SW480 (cell line): ENCODE results near the gene CNTRL.
A peak's percentile ranks its signal among the peaks of the same experiment; 100 is the strongest.

Source experiments
- DNase-seq: peaks from one replicate; pipeline ENCODE4 v3.0.0-alpha.2; 2016; ENCODE audit warnings: low spot score

The CNTRL gene

DNA sequence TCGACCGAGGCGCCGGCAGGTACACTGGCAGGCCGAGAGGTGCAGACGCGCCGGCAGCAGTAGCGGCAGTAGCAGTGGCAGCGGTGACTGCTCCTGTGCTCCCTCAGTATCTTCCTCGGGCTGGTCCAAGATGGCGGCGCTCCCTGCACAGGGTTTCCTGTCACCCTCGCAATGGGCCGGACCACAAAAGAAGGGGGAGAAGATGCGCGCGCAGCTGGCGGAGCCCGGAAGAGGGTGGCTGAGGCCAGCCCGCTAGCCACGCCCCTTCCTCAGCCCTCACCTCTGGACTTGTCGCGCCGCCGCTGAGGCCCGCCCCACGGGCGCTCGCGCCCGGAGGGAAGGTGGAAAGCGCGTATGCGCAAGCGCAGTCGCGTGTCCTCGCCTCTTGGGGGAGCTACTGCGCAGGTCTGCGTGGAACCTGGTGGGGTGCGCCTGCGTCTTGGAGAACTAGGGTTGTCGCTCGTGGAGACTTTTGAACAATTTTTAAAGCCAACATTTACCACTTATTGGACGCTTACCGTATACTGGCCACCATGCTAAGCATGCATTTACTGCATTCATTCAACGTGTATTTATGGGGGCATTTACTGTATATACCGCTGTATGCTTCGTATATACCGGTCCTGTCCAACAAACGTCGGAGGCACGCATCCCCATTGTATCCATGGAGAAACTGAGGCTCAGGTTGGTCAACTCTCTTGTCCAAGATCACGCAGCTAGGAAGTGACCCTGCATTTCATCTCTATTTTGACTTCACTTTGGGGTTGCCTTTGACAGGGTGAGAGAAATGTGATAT lies 127.2 kb downstream of the CNTRL start, which contains the start of gene RAB14:
Gene RAB14 (minus strand): TSS at position 132 of the 796 bp plus-strand sequence. CDS start 8,457 bp downstream, outside the sequence.
- peak; percentile 98 for DNase-seq

DNA sequence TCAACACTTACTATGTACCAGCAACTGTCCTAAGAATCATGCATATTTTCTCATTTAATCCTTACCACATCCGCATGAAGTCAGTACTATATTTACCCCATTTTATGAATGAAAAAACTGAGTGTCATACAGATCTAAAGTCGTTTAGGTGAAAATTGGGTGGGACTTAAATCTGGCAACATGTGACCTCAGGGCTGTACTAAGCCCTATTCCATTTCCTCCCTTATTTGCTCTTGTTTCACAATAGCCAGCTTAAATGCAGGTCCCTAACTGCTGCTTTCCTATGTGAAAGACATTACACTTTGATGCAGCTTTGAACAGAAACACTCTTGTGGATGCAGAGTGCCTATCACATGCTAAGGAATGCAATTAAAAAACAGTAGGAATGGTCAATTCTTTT lies 129.4 kb downstream of the CNTRL start:
- no peak for DNase-seq

DNA sequence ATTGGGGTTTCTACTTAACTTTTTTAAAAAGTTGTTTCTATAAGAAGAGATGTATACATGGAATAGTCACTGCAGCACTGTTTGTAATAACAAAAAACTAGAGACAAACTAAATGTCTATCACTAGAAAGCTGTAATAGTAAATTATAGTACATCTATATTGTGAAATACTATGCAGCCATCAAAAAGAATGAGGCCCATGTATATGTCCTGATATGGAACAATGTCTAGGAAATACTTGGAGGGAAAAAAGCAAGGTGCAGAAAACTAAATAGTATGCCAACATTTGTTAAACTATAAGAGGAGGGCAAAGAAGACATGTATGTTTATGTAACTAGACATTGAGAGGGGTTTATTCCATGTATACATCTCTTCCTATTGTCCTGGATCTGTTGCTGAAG lies 129.9 kb downstream of the CNTRL start:
- no peak for DNase-seq

DNA sequence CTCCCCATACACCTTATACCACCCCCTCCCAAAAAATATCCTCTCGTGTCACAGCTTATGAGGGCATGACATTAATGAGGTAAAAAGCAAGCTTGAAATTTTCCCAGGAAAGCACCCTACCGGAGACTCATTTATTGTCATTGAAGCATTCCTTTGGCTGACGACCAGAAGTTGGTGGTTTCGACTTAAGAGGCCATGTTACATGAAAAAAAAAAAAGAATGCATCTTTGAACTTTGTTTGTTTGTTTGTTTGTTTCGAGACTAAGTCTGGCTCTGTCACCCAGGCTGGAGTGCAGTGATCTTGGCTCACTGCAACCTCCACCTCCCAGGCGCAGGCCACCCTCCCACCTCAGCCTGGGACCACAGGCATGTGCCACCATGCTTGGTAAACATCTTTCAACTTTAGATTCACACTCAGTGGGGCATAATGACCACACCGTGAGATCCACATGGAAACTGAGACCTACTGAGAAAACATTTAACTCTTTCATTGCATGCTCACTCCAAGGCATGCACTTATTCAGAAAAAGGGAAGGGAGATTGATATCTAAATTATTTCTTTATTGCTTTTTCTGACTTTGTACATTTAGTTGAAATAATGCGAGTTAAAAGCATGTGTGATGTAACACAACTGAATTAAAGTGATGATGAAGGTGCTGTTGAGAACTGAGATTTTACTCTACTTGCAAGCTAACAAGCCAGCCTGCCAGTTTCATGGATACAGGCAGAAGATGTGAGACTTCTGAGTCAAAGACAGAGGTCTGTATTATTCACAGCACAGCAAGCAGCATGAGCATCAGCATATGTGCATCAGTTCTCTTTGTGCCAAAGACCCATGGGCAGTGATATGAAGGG lies 132.0 kb downstream of the CNTRL start:
- DNase-seq, result peak; percentile 22

DNA sequence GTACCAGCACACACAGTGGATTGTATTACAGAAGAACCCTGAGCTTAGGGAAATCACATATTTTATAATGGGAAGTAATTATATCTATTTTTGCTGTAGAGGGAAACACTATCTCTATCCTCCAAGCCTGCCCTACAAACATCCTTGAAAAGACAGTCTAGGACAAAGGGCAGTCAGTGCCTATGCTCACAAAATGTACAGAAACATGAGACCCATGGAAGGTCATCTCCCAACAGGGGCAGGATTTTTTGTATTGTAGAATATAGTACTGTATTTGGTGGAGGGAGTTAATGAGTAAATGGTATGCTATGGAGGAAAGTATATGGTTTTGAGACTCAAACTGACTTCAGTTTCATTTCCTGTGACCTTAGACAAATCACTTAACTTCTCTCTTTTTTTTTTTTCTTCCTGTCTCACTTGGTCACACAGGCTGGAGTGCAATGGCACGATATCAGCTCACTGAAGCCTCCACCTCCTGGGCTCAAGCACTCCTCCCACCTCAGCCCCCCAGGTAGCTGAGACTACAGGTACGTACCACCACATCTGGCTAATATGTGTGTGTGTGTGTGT lies 132.7 kb downstream of the CNTRL start:
- DNase-seq, result no peak

DNA sequence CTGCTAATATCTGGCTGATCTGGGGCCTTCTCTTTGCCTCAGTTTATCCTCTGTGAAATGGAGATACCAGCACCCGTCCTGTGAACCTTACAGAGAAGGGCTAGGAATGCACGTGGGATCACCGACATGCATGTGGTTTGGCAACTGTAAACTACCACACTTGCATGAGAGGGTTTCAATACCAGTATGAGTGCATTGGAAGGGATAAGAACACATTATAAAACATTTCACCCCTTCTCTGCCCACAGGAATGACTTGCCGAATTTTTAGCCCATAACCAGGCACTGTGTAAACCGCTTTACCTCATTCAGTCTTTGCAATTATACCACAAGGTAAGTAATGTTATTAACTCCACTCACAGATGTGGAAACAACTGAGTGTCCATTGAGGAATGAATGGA lies 135.8 kb downstream of the CNTRL start:
- no peak for DNase-seq

DNA sequence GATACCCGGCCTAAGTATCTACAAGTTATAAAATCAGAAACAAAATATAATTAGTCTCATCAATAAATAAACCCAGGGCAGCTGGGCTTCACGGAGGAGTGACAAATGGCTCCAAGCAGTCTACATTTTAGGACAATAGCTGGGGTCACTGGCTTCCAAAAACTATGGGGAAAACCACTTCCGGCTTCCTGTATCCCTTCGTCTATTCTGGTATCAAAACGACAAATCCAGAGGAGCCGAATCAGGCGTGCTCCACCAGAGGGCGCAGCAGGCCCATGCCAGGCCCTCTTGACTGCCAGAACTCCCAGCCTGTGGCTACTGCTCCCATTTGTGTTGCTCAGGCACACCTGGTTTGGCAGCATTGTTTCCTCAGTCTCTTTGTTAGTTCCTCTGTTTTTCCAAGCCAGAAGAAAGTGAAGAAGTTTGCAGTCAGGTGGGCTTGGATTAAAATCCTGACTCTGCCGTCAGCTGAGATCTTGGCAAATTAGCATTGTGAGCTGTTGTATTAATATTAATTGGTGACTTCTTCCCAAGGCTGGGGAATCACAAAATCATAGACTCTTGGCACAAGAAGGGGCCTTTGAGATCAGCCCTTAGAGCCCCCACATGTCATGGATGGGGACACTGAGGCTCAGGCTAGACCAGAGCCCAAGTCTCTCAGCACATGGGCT lies 138.5 kb downstream of the CNTRL start:
- DNase-seq, result peak; percentile 84

DNA sequence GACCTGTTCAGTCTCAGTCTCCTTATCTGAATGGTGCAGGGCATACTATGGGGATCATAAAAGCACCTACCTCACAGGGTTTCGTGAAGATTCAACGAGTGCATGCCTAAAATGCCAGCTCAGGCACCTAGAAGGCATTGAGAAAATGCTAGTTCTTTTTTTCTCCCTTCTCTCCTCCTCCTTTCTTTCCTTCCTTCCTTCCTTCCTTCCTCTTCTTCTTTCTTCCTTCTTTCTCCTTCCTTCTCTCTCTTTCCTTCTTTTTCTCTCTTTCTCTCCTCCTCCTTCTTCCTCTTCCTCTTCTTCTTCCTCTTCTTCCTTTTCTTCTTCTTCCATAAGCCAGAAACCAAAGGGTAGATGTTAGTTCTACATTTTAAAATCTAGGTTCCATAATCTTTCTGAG lies 139.2 kb downstream of the CNTRL start:
- no peak for DNase-seq

DNA sequence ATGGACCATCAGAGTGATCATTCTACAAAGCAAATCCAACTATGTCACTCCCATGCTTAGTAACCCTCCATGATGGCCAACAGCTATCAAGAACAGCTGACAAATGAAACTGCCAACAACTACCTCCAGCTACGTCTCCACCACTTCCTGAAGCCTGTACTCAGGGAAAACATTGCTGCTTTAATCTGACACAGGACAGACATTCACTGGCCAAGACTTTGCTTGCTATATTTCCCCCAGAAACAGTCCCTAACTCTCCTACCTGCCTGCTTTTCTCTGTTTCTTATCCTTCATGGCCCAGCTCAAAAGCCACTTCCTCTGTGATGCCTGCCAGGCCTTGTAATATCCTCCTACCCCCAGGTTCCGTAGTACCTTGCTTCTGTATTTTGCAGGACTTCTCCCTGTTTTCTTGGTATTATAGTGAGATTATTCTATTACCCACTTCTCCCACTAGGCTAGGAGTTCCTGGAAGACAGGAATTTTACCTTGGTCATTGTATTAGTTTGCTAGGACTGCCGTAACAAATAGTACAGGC lies 141.6 kb downstream of the CNTRL start:
- DNase-seq, result no peak

DNA sequence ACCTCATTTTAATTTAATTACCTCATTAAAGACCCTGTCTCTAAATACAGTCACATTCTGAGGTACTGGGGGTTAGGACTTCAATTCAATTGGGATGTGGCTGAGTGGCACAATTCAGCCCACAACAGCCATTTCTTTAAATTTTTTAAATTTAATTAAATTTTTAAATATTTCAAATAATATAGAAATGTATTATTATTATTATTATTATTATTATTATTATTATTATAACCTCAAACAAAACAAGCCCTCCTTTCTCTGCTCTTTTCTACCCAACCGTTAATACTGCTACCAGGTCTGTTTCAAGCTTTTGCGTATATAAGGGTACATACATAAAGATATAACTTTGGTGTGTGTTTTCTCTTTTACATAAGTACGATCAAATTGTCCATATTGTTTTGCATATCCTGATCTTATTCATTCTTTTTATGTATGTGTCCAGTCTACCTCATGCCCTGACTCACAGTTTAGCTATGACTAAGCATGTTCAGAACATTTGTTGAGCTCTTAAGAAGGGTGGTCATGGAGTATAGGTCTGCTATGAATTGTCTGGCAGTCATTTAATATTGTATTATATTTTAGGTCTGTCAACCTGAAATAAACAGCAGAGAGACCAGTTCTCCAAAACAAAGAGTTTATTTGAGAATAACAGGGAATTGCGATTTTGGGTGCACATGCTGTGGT lies 143.0 kb downstream of the CNTRL start:
- DNase-seq, result no peak

DNA sequence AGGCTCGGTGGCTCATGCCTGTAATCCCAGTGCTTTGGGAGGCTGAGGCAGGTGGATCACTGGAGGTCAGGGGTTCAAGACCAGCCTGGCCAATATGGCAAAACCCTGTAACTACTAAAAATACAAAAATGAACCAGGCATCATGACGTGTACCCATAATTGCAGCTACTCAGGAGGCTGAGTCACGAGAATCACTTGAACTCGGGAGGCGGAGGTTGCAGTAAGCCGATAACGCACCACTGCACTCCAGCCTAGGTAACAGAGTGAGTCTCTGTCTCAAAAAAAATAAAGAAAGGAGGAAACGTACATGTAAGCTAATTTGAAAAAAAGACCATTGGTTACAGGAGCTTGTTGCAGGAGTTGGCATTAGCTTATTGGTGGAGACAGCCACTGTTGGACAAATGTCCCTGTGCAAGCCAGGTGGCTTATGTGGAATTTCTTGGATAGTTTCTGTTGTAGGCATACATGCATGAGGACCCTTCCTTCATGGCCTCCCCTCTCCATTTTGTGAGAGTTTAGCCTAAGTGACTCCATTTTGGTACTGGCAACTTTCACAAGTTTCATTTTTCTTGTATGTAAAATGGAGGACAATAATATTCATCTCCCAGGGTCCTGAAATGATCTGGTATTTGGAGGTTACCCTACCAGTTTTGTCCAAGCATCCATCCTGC lies 143.7 kb downstream of the CNTRL start:
- DNase-seq, result no peak

DNA sequence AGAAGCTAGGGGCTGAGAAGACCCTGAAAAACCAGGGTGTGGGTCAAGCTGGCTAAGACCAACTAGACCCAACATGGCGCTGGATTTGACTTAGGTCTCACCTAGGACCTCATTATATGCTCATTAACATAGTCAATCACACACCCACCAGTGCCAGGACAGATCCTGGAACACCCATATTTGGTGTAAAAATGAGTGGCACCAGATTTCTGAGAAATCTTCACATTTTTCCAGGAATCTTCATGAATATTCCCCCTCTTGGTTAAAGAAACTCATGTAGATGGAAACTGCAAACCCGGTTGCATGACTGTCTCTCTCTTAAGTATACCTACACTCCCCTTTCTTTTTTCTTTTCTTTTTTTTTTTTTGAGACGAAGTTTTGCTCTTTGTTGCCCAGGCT lies 144.8 kb downstream of the CNTRL start:
- no peak for DNase-seq

DNA sequence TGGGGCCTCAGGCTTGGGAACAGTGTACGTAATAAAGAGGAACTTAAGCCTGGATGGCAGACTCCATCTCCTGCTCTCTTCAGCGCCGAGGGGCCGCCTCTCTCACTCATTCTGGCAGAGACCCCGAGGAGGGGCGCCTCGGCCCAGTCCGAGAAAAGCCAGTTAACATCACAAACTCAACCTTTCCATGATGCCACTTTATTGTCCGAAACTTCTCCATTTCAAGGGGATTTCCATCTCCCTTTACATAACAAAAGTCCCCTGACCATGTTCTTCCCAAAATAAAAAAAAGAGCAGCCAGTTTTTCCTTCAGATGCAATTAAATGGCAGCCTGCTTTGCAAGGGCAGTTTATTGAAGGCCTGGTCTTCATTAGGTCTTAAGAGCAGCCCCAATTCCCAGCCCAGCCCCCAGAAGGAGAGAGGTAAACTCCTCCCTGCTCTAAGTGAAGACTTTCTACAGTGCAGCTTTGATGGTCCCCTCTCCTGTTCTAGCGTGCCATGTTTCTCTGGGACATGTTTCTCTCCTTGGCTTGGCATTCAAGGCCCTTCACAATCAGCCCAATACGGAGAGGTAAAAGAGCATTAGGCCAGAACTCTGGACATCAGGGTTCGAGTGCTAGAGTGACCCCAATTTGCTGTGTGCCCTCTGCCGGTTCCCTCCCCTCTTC lies 146.4 kb downstream of the CNTRL start:
- no peak for DNase-seq

DNA sequence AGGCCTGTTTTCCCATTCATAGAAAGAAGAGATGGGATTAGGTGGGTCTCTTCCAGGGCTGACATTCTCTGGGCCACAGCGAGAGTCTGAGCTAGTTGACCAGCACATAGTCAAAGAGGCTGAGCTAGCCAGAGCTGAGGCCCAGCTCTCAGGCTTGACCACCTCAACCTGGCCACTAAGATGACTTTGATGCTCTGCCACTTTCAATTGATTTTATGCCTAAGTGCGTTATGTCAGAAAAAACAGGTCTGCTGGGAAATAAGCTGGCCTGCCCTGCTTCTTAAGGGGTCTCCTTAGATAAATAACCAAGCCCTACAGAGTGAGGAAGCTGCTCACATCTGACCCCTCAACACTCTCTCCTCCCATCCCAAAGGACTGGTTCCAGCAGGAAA lies 146.9 kb downstream of the CNTRL start:
- no peak for DNase-seq

DNA sequence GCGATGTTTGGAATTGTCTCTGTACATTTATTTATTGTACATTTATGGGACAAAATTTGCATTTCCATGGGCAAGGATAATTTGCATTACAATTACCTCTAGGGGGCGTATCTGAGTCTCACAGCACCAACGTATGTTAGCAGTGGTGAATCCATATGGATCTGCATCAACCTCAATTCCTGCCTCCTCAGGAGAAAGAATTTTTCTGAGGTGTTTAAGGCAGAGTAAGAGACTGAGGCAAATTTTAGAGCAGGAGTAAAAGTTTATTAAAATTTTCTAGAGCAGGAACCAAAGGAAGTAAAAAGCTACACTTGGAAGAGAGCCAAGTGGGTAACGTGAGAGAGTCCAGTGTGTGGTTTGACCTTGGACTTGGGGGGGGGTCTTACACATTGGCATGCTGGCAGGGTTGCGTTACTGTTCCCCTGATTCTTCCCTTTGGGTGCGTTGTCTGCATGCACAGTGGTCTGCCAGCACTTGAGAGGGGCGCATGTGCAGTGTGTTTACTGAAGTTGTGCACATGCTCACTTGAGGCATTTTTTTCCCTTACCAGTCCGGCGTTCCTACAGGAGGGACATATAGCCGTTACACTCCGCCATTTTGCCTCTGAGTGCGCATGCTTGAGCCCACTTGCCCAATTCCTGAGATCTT lies 147.9 kb downstream of the CNTRL start:
- DNase-seq, result peak; percentile 43

DNA sequence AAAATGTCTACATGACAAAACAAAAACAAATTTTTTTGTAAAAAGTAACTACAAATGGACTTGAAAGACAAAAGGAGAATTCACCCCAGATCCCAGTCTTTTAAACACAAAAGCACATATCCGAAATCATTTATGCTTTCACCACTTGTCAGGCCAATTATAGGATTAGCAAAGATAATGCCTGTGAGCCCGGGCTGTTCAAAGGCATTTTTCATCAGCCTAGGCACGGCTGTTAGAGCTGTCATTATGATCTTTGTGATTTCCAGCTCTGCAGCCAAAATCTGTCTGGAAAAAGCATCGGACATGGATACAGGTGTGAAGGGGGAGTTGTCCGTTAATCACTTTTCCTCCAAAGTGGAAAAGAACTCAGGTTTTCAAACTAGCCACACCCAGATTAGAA lies 150.5 kb downstream of the CNTRL start:
- no peak for DNase-seq

DNA sequence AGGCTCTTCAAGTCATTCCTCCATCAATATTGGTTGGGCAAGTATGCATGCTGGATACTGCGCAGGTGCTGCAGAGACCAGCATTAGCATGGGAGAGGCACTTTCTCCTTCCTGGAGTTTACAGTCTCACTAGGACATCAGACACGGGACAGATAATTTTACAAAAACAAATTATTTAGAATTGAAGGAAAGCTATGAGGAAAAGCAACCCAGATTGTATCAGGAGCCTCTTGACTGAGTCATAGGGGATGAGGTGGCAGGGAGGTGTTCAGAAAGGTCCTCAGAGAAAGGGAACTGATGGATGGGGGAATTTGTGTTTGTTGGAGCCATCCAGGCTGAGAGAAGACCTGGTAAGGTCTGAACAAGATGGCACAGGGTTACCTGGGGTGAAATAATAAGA lies 151.4 kb downstream of the CNTRL start:
- no peak for DNase-seq
